NCI-H2029 (cell line): ENCODE measurements around the gene SPRYD3.

Experiments
- DNase-seq: peaks from one replicate; lab custom pipeline; 2025; lab: John Stamatoyannopoulos, UW

The SPRYD3 gene

DNA sequence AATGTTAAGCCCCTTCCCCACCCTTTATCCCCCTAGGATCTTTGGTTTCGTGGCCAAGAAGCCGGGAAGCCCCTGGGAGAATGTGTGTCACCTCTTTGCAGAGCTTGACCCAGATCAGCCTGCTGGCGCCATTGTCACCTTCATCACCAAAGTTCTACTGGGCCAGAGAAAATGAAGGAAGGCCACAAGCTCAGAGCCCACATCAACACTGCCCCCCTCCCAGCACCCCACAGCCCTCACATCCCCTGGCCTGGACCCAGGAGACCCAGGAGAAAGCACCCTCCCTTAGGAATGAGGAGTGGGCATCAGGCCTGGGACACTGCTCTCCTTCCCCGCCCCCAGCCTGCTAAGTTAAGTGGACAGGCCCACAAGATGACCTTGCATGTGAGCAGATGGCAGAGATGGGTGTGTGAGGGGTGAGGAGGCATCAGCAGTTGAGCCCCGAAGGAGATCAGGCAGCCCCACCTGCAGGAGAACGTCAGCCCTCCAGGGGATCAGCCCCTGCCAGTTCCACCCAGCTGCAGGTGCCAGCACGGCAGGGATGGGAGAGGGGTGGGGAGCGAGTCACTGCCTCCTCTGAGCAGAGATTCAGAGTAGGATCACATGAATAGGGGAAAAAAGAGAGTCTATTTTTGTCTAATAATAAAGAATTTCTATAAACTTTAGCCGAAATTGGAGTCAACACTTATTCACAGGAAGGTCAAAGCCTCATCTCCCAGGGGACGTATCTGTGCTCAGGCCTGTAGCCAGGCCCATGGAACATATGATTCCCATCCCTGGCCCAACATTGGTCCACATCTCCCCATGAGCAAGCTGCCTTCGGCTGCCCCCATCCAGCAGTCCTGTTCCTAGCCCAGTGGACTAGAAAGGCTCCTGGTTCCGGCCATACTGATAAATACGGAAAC, 15.2 kb downstream of the SPRYD3 start:
- DNase-seq = no peak

DNA sequence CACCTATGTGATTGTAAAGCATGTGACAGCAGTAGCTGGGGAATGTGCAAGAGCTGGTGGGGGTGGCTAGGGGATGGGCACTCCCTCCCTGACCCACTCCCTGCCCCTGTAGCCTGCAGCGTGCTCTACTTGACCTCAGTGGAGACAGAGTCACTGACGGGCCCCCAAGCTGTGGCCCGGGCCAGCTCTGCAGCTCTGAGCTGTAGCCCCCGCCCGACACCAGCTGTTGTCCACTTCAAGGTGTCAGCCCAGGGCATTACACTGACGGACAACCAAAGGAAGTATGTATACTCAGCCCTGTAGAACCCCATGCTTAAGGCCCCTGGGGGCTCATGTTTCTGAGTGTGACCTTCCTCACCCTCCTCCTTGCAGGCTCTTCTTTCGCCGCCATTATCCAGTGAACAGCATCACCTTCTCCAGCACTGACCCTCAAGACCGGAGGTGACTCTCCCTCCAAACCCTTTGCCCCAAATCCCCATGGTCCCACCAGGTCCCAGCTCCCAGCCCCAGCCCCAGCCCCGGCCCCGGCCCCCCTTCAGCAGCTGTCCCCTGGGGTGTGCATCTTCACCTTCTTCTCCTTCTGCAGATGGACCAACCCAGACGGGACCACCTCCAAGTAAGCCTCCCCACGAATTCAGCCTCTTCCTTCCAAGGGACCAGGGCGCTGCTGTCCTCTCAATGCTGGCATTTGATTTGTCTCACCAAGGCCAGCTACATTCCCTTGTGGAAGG, 16.0 kb downstream of the SPRYD3 start:
- DNase-seq = no peak

DNA sequence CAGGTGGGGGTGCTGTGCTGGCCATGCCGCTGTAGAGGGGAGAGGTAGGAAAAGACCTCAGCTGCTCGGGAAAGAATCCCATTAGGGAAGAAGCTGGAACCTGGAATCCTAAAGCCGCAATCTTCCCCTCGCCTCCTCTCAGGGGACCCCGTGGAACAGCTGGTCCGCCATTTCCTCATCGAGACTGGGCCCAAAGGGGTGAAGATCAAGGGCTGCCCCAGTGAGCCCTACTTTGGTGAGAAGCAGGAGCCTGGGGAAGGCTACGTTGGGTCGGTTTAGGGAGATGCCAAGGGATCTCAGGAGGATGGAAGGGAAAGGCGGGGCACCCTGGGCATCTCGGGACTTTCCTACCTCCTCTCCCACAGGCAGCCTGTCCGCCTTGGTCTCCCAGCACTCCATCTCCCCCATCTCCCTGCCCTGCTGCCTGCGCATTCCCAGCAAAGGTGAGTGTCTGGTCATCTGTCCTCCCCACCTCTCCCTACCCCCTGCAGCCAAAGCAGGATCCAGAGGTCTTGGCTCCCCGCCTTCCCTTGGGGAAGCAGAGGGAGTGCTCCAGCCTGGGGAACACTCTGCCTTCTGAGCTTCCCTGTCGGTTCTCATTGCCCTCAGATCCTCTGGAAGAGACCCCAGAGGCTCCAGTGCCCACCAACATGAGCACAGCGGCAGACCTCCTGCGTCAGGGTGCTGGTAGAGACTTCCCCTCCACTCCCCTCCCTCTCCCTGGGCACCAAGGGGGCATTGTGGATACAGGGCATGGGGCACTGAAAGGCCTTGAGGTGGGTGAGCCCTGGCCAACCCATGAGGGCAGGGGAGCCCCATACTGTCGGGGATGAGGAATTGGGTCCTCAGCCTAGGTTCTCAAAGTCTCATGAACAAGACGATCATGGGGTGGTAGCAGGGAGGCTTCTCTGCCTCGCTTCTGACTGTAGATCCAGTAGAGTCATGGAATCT, 16.9 kb downstream of the SPRYD3 start:
- DNase-seq = no peak

DNA sequence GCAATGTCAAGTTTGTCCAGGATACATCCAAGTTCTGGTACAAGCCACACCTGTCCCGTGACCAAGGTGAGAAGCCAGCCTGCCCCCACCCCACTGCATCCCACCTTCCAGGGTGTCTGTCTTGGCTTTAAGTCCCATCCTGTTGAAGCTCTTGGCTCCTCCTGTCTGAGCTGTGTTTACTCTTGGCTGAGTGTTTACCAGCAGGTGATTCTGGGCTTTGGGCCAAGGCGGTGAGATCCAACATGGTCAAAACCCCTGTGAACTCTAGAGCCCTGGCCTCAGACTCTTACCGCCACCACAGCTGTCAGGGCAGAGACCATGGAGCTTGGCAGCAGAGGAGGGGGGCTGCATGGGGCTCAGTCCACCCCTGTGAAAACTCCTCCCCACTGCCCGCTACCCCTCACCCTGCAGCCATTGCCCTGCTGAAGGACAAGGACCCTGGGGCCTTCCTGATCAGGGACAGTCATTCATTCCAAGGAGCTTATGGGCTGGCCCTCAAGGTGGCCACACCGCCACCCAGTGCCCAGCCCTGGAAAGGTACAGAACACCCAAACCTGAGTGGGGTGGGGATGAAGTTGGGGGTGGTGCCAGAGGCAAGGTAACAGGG, 17.7 kb downstream of the SPRYD3 start:
- DNase-seq = peak; percentile 96

DNA sequence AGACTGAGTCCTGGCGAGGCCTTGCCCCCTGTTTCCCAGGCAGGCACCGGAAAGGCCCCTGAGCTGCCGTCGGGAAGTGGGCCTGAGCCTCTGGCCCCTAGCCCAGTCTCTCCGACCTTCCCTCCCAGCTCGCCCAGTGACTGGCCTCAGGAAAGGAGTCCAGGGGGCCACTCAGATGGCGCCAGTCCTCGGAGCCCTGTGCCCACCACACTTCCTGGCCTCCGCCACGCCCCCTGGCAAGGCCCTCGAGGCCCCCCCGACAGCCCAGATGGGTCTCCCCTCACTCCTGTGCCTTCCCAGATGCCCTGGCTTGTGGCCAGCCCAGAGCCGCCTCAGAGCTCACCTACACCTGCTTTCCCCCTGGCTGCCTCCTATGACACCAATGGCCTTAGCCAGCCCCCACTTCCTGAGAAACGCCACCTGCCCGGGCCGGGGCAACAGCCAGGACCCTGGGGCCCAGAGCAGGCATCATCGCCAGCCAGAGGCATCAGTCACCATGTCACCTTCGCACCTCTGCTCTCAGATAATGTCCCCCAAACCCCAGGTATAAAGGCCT, 18.4 kb downstream of the SPRYD3 start:
- peak; percentile 87 for DNase-seq

DNA sequence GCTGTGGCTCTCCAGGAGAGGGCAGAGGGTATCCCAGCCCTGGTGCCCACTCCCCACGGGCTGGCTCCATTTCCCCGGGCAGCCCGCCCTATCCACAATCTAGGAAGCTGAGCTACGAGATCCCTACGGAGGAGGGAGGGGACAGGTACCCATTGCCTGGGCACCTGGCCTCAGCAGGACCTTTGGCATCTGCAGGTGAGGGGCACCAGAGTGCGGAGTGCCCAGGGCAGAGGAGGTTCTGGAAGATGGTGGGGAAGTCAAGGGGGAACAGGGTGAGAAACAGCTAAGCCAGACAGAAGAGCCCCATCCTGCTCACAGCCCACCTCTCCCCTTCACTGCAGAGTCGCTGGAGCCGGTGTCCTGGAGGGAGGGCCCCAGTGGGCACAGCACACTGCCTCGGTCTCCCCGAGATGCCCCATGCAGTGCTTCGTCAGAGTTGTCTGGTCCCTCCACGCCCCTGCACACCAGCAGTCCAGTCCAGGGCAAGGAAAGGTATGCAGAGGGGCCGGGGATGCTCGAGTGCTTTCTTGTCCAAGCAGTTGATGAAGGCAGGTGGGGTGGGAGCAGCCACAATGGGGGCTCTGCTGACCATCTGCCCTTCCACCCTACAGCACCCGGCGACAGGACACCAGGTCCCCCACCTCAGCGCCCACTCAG, 19.0 kb downstream of the SPRYD3 start:
- no peak for DNase-seq

DNA sequence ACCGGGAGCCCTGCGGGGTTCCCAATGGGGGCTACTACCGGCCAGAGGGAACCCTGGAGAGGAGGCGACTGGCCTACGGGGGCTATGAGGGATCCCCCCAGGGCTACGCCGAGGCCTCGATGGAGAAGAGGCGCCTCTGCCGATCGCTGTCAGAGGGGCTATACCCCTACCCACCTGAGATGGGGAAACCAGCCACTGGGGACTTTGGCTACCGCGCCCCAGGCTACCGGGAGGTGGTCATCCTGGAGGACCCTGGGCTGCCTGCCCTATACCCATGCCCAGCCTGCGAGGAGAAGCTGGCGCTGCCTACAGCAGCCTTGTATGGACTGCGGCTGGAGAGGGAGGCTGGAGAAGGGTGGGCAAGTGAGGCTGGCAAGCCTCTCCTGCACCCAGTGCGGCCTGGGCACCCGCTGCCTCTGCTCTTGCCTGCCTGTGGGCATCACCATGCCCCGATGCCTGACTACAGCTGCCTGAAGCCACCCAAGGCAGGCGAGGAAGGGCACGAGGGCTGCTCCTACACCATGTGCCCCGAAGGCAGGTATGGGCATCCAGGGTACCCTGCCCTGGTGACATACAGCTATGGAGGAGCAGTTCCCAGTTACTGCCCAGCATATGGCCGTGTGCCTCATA, 19.6 kb downstream of the SPRYD3 start:
- no peak for DNase-seq

DNA sequence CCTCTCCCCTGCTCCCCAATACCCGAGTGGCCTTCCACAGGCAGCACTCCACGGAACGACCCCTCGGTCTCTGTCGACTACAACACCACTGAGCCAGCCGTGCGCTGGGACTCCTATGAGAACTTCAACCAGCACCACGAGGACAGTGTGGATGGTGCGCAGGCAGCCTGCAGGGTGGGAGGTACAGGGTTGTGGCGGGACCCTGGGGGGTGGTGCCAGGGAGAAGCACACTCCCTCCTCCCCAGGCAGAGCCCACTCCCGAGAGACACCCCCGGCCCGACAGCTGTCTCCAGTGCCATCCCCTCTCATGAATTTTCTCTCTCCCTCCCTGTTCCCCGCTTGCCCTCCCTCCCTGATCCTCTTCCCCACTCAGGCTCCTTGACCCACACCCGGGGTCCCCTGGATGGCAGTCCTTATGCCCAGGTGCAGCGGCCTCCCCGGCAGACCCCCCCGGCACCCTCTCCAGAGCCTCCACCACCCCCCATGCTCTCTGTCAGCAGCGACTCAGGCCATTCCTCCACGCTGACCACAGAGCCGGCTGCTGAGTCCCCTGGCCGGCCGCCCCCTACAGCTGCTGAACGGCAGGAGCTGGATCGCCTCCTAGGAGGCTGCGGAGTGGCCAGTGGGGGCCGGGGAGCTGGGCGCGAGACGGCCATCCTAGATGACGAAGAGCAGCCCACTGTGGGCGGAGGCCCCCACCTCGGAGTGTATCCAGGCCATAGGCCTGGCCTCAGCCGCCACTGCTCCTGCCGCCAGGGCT, 20.3 kb downstream of the SPRYD3 start:
- DNase-seq = no peak

DNA sequence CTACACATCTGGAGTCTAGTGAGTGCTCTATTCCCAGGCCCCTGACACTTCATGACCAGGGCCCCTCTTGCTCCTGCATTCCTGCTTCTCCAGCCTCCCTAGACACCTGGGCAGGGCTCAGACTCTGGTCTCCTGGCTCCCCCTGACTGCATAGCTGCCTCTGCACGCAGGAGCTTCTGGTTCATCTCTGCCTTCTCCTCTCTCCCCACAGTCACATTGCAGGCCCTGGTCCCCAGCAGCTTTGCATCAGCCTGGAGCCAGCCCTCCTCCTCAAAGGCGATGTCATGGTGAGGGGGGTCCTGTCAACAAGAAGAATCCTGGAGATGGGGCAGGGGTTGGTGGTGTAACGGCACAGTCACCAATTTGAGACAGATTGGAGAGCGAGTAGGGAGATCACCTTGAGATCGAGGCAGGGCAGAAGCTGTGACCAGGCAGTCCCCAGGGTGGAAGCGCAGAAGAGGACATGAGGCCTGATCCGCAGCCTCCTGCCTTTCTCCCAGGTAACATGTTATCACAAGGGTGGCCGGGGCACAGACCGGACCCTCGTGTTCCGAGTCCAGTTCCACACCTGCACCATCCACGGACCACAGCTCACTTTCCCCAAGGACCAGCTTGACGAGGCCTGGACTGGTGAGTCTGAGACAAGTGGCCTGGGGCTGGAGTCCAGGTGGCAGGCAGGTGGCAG, 21.2 kb downstream of the SPRYD3 start:
- DNase-seq = no peak

DNA sequence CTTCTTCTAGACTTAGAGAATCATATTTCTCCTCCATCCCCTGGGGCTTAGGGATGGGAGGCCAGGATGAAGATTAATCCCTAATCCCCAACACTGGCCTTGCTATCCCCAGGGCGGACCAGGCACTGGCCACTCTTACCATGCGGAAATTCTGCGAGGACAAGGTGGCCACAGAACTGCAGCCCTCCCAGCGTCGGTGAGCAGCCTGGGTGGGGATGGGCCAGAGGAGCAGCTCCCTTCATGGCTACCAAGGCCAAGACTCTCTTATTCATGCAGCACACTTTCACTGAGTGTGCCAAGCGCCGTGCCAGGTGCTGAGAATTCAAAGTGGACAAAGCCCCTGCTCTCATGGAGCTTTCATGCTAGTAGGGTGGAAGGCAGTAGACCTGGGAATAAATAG, 22.3 kb downstream of the SPRYD3 start:
- DNase-seq = no peak

DNA sequence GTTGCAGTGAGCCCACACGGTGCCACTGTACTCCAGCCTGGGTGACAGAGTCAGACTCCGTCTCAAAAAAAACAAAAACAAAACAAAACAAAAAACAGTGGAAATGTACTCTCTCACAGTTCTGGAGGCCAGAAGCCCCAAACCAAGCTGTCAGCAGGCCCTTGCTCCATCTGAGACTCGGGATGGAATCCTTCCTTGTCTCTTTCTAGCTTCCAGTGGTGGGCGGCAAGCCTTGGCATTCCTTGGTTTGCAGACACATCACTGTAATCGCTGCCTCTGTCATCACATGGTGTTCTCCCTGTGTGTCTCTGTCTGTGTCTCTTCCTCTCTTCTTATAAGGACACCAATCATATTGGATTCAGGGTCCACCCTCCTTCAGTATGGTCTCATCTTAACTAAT, 22.9 kb downstream of the SPRYD3 start:
- no peak for DNase-seq

DNA sequence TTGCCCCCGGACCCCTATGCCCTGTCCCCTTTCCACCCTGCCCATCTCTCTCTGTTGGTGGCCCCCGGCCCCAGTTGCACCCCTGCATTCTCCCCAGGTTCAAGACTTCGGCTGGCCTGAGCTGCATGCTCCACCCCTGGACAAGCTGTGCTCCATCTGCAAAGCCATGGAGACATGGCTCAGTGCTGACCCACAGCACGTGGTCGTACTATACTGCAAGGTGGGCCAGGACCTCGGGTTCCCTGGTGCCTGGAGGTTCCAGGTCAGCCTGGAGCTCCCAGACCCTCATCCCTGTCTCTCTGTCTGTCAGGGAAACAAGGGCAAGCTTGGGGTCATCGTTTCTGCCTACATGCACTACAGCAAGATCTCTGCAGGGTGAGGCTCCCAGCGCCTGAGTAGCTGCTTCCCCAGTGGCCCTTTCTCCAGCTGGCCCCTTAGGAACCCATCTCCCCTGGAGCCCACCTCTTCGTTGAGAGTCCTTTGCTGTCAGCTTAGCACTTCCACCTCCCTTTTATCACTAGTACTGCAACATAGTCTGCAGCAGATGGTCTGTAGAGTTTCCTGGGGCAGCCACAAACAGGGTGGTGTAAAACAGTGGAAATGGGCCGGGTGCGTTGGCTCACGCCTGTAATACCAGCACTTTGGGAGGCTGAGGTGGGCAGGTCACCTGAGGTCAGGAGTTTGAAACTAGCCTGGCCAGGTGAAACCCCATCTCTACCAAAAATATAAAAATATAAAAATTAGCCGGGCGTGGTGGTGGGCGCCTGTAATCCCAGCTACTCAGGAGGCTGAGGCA, 23.5 kb downstream of the SPRYD3 start:
- no peak for DNase-seq

DNA sequence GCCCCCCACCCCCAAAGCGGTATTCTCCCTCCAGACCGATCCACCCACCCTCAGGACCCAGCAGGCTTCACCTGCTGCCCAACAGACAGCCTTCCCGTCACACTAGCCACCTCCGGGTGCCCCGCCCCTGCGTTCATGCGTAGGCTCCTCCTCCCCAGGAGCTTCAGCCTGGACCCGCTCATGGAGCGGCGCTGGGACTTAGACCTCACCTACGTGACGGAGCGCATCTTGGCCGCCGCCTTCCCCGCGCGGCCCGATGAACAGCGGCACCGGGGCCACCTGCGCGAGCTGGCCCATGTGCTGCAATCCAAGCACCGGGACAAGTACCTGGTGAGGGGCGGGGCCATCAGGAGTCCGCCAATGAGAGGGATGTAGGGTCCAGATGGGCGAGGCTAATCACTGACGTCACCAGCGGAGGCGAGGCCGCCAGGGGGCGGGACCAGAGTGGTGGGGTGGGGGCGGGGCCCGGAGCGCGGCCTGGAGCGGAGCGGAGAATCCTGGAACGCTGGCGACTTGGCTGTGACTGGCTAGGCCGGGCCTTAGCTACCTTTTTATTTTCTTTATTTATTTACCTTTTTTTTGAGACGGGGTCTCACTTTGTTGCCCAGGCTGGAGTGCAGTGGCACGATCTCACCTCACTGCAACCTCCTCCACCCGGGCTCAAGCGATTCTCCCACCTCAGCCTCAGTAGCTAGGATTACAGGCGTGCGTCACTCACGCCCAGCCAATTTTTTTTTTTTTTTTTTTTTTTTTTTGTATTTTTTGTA, 24.9 kb downstream of the SPRYD3 start:
- DNase-seq = peak; percentile 97

DNA sequence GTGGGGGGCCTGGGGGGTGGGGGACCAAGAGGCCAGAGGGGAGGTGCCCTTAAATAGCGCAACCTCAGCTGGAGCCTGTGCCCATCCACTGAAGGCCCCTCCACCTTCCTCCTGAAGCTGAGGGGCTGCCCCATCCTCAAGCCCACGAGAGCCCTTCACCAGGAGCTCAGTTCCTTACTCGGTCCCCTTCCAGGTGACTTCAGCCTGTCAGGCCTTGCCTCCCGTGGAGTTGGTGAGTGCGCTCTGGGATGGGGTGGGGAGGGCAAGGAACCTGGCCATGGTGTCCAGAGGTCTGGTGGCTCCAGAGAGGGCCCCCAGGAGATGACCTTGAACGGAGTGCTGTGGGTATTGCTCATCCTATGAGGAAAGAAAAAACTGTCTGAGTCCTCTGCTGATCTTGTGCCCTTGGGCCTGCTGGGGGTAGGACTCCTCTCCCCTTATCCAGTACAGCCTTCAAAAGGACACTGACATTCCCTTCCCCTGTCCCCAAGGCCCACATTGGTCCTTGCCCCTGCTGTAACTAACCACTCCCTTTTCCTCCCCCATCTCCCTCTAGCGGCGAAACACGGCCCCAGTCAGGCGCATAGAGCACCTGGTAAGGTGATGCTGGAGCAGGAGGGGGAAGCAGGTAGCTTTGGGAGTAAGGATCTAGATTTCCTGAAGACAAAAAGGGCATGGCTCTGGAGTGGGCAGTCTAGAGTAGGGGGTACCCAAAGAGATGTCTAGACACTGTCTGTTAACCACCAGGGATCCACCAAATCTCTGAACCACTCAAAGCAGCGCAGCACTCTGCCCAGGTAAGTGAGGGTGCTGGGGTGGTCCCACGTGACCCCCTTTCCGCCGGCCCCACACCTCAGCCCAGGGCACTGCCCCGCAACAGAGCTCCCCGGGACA, 25.7 kb downstream of the SPRYD3 start:
- DNase-seq = peak; percentile 88

DNA sequence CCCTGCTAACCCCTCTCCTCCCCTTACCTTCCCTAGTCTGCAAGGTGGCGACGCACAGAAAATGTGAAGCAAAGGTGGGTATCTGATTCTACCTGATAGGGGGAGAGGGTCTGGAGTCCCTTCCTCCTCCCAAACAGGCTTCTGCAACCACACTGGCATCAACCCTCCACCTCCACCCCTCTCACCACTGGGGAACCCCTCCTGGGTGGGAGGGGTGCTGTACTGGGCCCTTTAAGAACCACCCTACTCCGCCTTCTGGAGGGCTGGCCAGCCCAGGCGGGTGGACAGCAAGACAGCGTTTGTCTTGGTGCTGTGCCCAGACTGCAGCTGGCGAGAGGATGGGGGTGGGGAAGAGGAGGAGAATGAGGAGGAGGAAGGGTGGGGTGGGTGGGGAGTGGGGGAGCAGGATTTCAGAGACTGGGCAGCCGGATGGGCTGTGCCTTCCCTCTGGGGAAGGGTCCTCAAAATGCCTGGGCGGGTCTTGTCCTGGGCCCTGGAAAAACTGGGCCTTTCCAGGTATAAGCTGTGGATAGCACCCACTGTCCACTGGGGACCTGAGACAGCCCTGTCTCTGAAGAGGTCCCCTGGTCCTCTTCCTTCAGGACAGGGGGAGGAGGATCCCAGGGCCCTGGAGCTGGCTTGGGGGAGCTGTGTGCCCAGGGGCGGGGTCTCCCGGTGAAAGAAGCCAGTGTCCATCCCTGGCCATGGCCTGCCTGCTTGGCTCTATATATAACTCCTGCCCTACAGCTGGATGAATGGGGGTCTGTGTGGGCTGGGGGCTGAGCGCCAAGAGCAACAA, 26.6 kb downstream of the SPRYD3 start:
- DNase-seq = peak; percentile 81
